H1 (cell line): ENCODE measurements around the gene FLVCR2. TPM values are rescaled to one million over a fixed set of nuclear protein-coding genes. Genes with fewer than 3 reads are reported as not detected.

ENCODE experiments used
- CTCF ChIA-PET: fragments of 300-600 bp; sonication (Branson Sonifier 250); formaldehyde crosslinking; loops from one replicate; lab custom pipeline; 2021; ENCODE audit not compliant: partially characterized antibody; lab: Charles Lee
- POLR2A ChIA-PET: fragments of 300-600 bp; sonication (Branson Sonifier 250); formaldehyde crosslinking; loops from one replicate; lab custom pipeline; 2021; ENCODE audit warnings: inconsistent platforms; ENCODE audit not compliant: partially characterized antibody; lab: Charles Lee
- DNase-seq, 2 experiments: peaks; one replicate each; pipeline versions ENCODE4 v3.0.0 to v3.0.0-alpha.2; 2010 to 2022; ENCODE audit warnings: low spot score in 2 of 2, low read depth in 1 of 2, mixed read lengths in 1 of 2
- FAIRE-seq: peaks from 2 replicates; lab custom pipeline; 2011; peaks lifted over from hg19 to GRCh38; lab: Jason Lieb, UNC
- H2AFZ ChIP-seq: 2 replicates; pipeline ENCODE4 v1.8.1; 2012; ENCODE audit warnings: low read length, inconsistent platforms
- H2AK5ac ChIP-seq: 2 replicates; pipeline ENCODE4 v1.6.1; 2013; ENCODE audit warnings: low read depth, low read length
- H2BK120ac ChIP-seq: replicated peaks from 2 replicates; pipeline ENCODE3; 2013; ENCODE audit warnings: low read depth, low read length, inconsistent platforms
- H2BK12ac ChIP-seq: 2 replicates; pipeline ENCODE4 v1.6.1; 2013; ENCODE audit warnings: low read depth, low read length
- H2BK15ac ChIP-seq: 2 replicates; pipeline ENCODE4 v1.6.1; 2013; ENCODE audit warnings: low read length
- H2BK20ac ChIP-seq: 2 replicates; pipeline ENCODE4 v1.6.1; 2013; ENCODE audit warnings: low read length
- H2BK5ac ChIP-seq: 2 replicates; pipeline ENCODE4 v1.6.1; 2013; ENCODE audit warnings: low read depth, low read length
- H3K14ac ChIP-seq: 2 replicates; pipeline ENCODE4 v1.6.1; 2013; ENCODE audit warnings: inconsistent platforms; ENCODE audit not compliant: insufficient read length
- H3K18ac ChIP-seq: 2 replicates; pipeline ENCODE4 v1.6.1; 2013; ENCODE audit warnings: low read length; ENCODE audit errors: extremely low read depth
- H3K23ac ChIP-seq: 2 replicates; pipeline ENCODE4 v1.6.1; 2013; ENCODE audit warnings: inconsistent platforms; ENCODE audit not compliant: insufficient read length
- H3K23me2 ChIP-seq: 2 replicates; pipeline ENCODE4 v1.6.1; 2013; ENCODE audit warnings: low read depth, low read length
- H3K27ac ChIP-seq: 2 replicates; pipeline ENCODE4 v1.6.1; 2011; ENCODE audit warnings: low read depth, low read length, inconsistent platforms
- H3K27me3 ChIP-seq, 4 experiments: replicated peaks in 1 of 4; 1 replicate in 1 of 4; 2 replicates in 3 of 4; pipeline versions ENCODE4 v1.6.1 to v1.8.1; 2011 to 2013; ENCODE audit warnings: low read length in 3 of 4, mild to moderate bottlenecking in 3 of 4, inconsistent platforms in 2 of 4, mixed read lengths in 2 of 4, moderate library complexity in 1 of 4; ENCODE audit not compliant: control insufficient read depth in 3 of 4, insufficient read depth in 3 of 4; ENCODE audit errors: extremely low read depth in 1 of 4
- H3K36me3 ChIP-seq, 4 experiments: 2 replicates each; pipeline versions ENCODE4 v1.6.1 to v1.8.1; 2011 to 2013; ENCODE audit warnings: mild to moderate bottlenecking in 4 of 4, low read length in 3 of 4, moderate library complexity in 2 of 4, control low read depth in 1 of 4, inconsistent platforms in 1 of 4; ENCODE audit not compliant: insufficient read depth in 4 of 4, control insufficient read depth in 2 of 4
- H3K4ac ChIP-seq: replicated peaks from 2 replicates; pipeline ENCODE3; 2013; ENCODE audit warnings: low read length, low read depth, mixed read lengths, inconsistent platforms; ENCODE audit not compliant: insufficient read length
- H3K4me1 ChIP-seq, 4 experiments: replicated peaks in 1 of 4; 1 replicate in 1 of 4; 2 replicates in 3 of 4; pipeline versions ENCODE4 v1.6.1 to v1.8.1; 2011 to 2013; ENCODE audit warnings: low read length in 3 of 4, inconsistent platforms in 2 of 4, mixed read lengths in 1 of 4; ENCODE audit not compliant: insufficient read depth in 4 of 4, control insufficient read depth in 3 of 4
- H3K4me2 ChIP-seq, 2 experiments: 2 replicates each; pipeline versions ENCODE4 v1.6.1 to v1.8.1; 2011 to 2013; ENCODE audit warnings: low read depth in 2 of 2, low read length in 2 of 2, control low read depth in 1 of 2, inconsistent platforms in 1 of 2, mild to moderate bottlenecking in 1 of 2; ENCODE audit not compliant: insufficient read depth in 1 of 2
- H3K4me3 ChIP-seq, 4 experiments: fragments of 200-600, 300-600 bp in 1 of 4; sonication (generic), shearing (Covaris generic), sonication (Bioruptor Twin) in 1 of 4; 2 replicates each; pipeline versions ENCODE4 v1.5.1 to v1.8.1; 2011 to 2016; ENCODE audit warnings: low read length in 4 of 4, low read depth in 3 of 4, control low read depth in 2 of 4, inconsistent platforms in 2 of 4, mild to moderate bottlenecking in 2 of 4, mixed read lengths in 1 of 4, moderate library complexity in 1 of 4; ENCODE audit not compliant: insufficient read depth in 2 of 4; ENCODE audit errors: extremely low read depth in 1 of 4
- H3K56ac ChIP-seq: replicated peaks from 2 replicates; pipeline ENCODE3; 2013; ENCODE audit warnings: low read depth, mild to moderate bottlenecking, mixed read lengths, low read length, inconsistent platforms; ENCODE audit not compliant: insufficient read length
- H3K79me1 ChIP-seq: 2 replicates; pipeline ENCODE4 v1.6.1; 2013; ENCODE audit warnings: low read depth, low read length, control low read depth
- H3K79me2 ChIP-seq, 2 experiments: 2 replicates each; pipeline versions ENCODE4 v1.6.1 to v1.8.1; 2012 to 2013; ENCODE audit warnings: low read length in 2 of 2, mild to moderate bottlenecking in 2 of 2, inconsistent platforms in 1 of 2; ENCODE audit not compliant: insufficient read depth in 2 of 2, control insufficient read depth in 1 of 2
- H3K9ac ChIP-seq, 4 experiments: replicated peaks in 1 of 4; 1 replicate in 1 of 4; 2 replicates in 3 of 4; pipeline versions ENCODE4 v1.6.1 to v1.8.1; 2011 to 2013; ENCODE audit warnings: low read depth in 3 of 4, low read length in 3 of 4, control low read depth in 2 of 4, mild to moderate bottlenecking in 2 of 4, moderate library complexity in 2 of 4, inconsistent platforms in 1 of 4; ENCODE audit errors: extremely low read depth in 1 of 4
- H3K9me3 ChIP-seq, 2 experiments: 2 replicates each; pipeline versions ENCODE4 v1.6.1 to v1.8.1; 2012 to 2013; ENCODE audit warnings: mild to moderate bottlenecking in 2 of 2, moderate library complexity in 2 of 2, control low read depth in 1 of 2, inconsistent platforms in 1 of 2, low read depth in 1 of 2, low read length in 1 of 2, mixed read lengths in 1 of 2; ENCODE audit not compliant: insufficient read depth in 2 of 2
- H4K20me1 ChIP-seq, 2 experiments: replicated peaks in 1 of 2; 2 replicates each; pipeline versions ENCODE3 to v1.8.1; 2011 to 2013; ENCODE audit warnings: inconsistent platforms in 2 of 2, low read length in 2 of 2, mild to moderate bottlenecking in 1 of 2; ENCODE audit not compliant: insufficient read depth in 2 of 2, control insufficient read depth in 1 of 2
- H4K5ac ChIP-seq: 2 replicates; pipeline ENCODE4 v1.6.1; 2013; ENCODE audit warnings: low read length, low read depth, mixed read lengths, inconsistent platforms; ENCODE audit not compliant: insufficient read length
- H4K8ac ChIP-seq: 2 replicates; pipeline ENCODE4 v1.8.0; 2013; ENCODE audit warnings: mild to moderate bottlenecking, moderate library complexity, low read length, inconsistent platforms; ENCODE audit not compliant: insufficient read depth; ENCODE audit errors: extremely low read depth
- H4K91ac ChIP-seq: replicated peaks from 2 replicates; pipeline ENCODE3; 2013; ENCODE audit warnings: low read length, mixed read lengths, inconsistent platforms; ENCODE audit not compliant: insufficient read length
- CHD1 ChIP-seq: IDR thresholded peaks from 2 replicates; pipeline ENCODE4 v1.6.1; 2012; ENCODE audit warnings: low read depth, low read length, improper control_type of control experiment
- CREB1 ChIP-seq: IDR thresholded peaks from 2 replicates; pipeline ENCODE4 v1.6.1; 2012; ENCODE audit warnings: inconsistent platforms
- GTF2F1 ChIP-seq: IDR thresholded peaks from 2 replicates; pipeline ENCODE4 v1.6.1; 2012; ENCODE audit warnings: low read depth, low read length, improper control_type of control experiment, borderline replicate concordance
- HDAC2 ChIP-seq, 2 experiments: fragments of 300-600 bp in 1 of 2; sonication (generic) in 1 of 2; IDR thresholded peaks; 2 replicates each; pipeline ENCODE4 v1.6.1; 2011 to 2012; ENCODE audit warnings: low read depth in 2 of 2, low read length in 2 of 2, mild to moderate bottlenecking in 2 of 2, moderate library complexity in 2 of 2, borderline replicate concordance in 1 of 2, inconsistent platforms in 1 of 2
- HDAC6 ChIP-seq: IDR thresholded peaks from one replicate; pipeline ENCODE4 v1.7.1; 2012; ENCODE audit warnings: low read depth, mild to moderate bottlenecking, inconsistent platforms, low read length, moderate library complexity
- JUN ChIP-seq: IDR thresholded peaks from 2 replicates; pipeline ENCODE4 v1.6.1; 2011; ENCODE audit warnings: low read depth, mild to moderate bottlenecking, improper control_type of control experiment, low read length
- RAD21 ChIP-seq, 2 experiments: IDR thresholded peaks in 1 of 2; conservative IDR thresholded peaks in 1 of 2; 2 replicates each; pipeline ENCODE4 v1.6.1; 2011; ENCODE audit warnings: low read depth in 2 of 2, low read length in 2 of 2, improper control_type of control experiment in 1 of 2, inconsistent platforms in 1 of 2, mild to moderate bottlenecking in 1 of 2, moderate library complexity in 1 of 2
- SAP30 ChIP-seq: fragments of 300-600 bp; sonication (generic); IDR thresholded peaks from 2 replicates; pipeline ENCODE4 v1.7.1; 2012; ENCODE audit warnings: low read length, moderate library complexity, mild to moderate bottlenecking, inconsistent platforms; ENCODE audit not compliant: insufficient read depth, insufficient replicate concordance
- SIN3A ChIP-seq, 2 experiments: IDR thresholded peaks in 1 of 2; conservative IDR thresholded peaks in 1 of 2; 2 replicates each; pipeline ENCODE4 v1.6.1; 2011 to 2012; ENCODE audit warnings: low read length in 2 of 2, improper control_type of control experiment in 1 of 2, low read depth in 1 of 2, mild to moderate bottlenecking in 1 of 2
- TAF1 ChIP-seq: IDR thresholded peaks from 2 replicates; pipeline ENCODE4 v1.6.1; 2011; ENCODE audit warnings: mild to moderate bottlenecking, low read depth, low read length
- USF2 ChIP-seq: IDR thresholded peaks from 2 replicates; pipeline ENCODE4 v1.6.1; 2011; ENCODE audit warnings: low read length, improper control_type of control experiment
- WGBS, 2 experiments: shearing (Covaris generic) in 1 of 2; methylation state at CpG; one replicate each; pipeline versions ENCODE4 v1.1.6 to v1.1.7; 2013 to 2015; ENCODE audit warnings: low lambda C conversion rate in 2 of 2, mixed read lengths in 2 of 2, inconsistent platforms in 1 of 2, low coverage in 1 of 2, missing lambda C conversion rate in 1 of 2; ENCODE audit not compliant: insufficient replicate concordance in 2 of 2, insufficient coverage in 1 of 2, insufficient read length in 1 of 2; ENCODE audit errors: extremely low coverage in 1 of 2, missing lambda C conversion rate in 1 of 2; 5-methylcytosine and 5-hydroxymethylcytosine counted together
- polyA plus RNA-seq, 7 experiments: library from polyadenylated mRNA; depleted of rRNA in 3 of 7; stranded (reverse) in 5 of 7; unstranded in 2 of 7; fragments of >200 nt in 5 of 7; fragments of 200-250 nt in 2 of 7; gene quantifications; 1 replicate in 5 of 7; 2 replicates in 1 of 7; 4 replicates in 1 of 7; pipeline versions ENCODE4 v1.2.1 to v1.2.3, GENCODE V29; 2011 to 2013; ENCODE audit warnings: missing spikeins in 2 of 7, mixed read lengths in 2 of 7
- total RNA-seq: library from RNA; stranded (reverse); fragmentation: NEBNext Ultra II Directional; extraction: Animal tissue kit (Norgen Biotek cat#: 25700); gene quantifications from 2 replicates; pipeline ENCODE4 v1.2.1, GENCODE V29; 2021

Gene FLVCR2
- total and polyA plus RNA-seq, 2 of the 8 experiments (the other 6 are each of a cell fraction or from before 2014, with no cell fraction given): 7.1 to 8.2 TPM

- Histone ChIP-seq H3K4me2 (no peak overlapping the region), H3K79me1 (no peaks in the 10 kb centered on the region), H4K91ac (no peak overlapping the region), H3K4me3 (no peak overlapping the region), H2AFZ (no peak overlapping the region), H3K23ac (no peak overlapping the region), H3K14ac (no peak overlapping the region), H3K4me1 (peaks cover 0 to 3% (median 1%) of the 10 kb centered on the region in 4 experiments; a peak in 2 of 7 replicates), H3K27me3 (no peaks in the 10 kb centered on the region), H2BK120ac (no peak overlapping the region), H2BK15ac (no peak overlapping the region), H3K79me2 (no peaks in the 10 kb centered on the region), H3K23me2 (no peaks in the 10 kb centered on the region), H4K8ac (no peak overlapping the region), H3K9ac (no peak overlapping the region), H3K56ac (no peak overlapping the region), H3K27ac (no peak overlapping the region), H4K5ac (no peak overlapping the region), H2BK20ac (no peak overlapping the region), H3K36me3 (no peaks in the 10 kb centered on the region), H3K4ac (no peak overlapping the region), H3K18ac (no peak overlapping the region), H2BK12ac (no peak overlapping the region), H3K9me3 (no peaks in the 10 kb centered on the region), H2AK5ac (no peak overlapping the region), H4K20me1 (no peaks in the 10 kb centered on the region), H2BK5ac (no peak overlapping the region)
- POLR2A ChIA-PET: no interaction called here
- 89% methylated on average over 5 of the region's 5 CpGs; no CpG with 5 or more reads in 1 of the 2 experiments for WGBS, 2 experiments
- FAIRE-seq (no peak), DNase-seq (no peak)
- CTCF ChIA-PET: interaction anchor here (0.9 to 2.2 kb wide), 6 partner anchors 9 to 233 kb away, joined by 3 to 6 read pairs (median 4); no protein-coding TSS in a partner anchor
- TF ChIP-seq HDAC6 (no peak), TAF1 (no peak), GTF2F1 (no peak), HDAC2 (IDR thresholded peaks at IDR 0.05; ENCODE audit: borderline replicate concordance in 1 of 2, low read depth in 2 of 2, low read length in 2 of 2) (no peak), SAP30 (no peak), USF2 (no peak), SIN3A (conservative IDR thresholded peaks at IDR 0.05 in 1 of 2, IDR thresholded peaks at IDR 0.05 in 1 of 2; ENCODE audit: low read depth in 1 of 2, low read length in 2 of 2) (no peak), CHD1 (no peak), CREB1 (no peak), RAD21 (IDR thresholded peaks at IDR 0.05 in 1 of 2, conservative IDR thresholded peaks at IDR 0.05 in 1 of 2; ENCODE audit: low read depth in 2 of 2, low read length in 2 of 2) (no peak), JUN (no peak)
Measured at GRCh38 chr14:75535164-75535898, 43.1 kb upstream of the FLVCR2 start.
